ENCODE results near the gene ICE2. TPM values are rescaled to one million over a fixed set of nuclear protein-coding genes. Genes with fewer than 3 reads are reported as not detected.

The ICE2 gene
- total RNA-seq, 1 donor from 2014 or later = 22.9 TPM

DNA sequence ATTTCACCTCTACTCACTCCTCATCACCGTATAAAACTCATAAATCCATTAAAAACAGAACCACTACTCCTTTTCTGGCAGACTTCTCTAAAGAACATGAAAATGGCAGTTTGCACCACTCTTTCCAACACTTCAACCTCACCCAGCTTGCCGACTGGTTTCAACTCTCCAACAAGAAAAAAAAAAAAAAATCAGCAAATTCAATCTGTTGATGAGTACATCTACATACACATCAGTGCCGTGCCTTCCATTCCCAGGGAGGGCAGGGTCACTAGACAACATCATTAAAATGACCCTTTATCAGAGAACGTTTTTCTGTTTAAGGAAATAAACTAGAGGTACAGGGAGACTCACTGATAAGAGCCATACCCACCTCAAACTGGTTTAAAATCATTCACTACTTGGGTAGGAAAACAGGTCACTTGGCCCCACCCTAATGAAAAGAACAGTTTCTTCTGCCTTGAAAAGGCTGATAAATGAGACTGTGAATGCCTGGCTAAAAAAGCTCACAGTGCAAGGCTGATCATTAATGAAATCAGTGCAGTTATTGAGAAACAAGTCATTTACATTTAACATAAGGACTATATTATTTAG is 87.1 kb downstream of the ICE2 start:
- Histone ChIP-seq H3K36me3 (peaks cover 17% of the 10 kb centered on the region), H3K27me3 (ENCODE audit: low read depth) (no peaks in the 10 kb centered on the region), H3K9me3 (replicated peaks) (no peaks in the 10 kb centered on the region), H3K27ac (replicated peaks) (peak overlapping the region; percentile 99), H3K4me3 (peak overlapping the region; percentile 88), H3K4me1 (peaks cover 98% of the 10 kb centered on the region)
- intact Hi-C loops (cut with micrococcal nuclease) = no loop called here
- TF ChIP-seq, protein P1, sequence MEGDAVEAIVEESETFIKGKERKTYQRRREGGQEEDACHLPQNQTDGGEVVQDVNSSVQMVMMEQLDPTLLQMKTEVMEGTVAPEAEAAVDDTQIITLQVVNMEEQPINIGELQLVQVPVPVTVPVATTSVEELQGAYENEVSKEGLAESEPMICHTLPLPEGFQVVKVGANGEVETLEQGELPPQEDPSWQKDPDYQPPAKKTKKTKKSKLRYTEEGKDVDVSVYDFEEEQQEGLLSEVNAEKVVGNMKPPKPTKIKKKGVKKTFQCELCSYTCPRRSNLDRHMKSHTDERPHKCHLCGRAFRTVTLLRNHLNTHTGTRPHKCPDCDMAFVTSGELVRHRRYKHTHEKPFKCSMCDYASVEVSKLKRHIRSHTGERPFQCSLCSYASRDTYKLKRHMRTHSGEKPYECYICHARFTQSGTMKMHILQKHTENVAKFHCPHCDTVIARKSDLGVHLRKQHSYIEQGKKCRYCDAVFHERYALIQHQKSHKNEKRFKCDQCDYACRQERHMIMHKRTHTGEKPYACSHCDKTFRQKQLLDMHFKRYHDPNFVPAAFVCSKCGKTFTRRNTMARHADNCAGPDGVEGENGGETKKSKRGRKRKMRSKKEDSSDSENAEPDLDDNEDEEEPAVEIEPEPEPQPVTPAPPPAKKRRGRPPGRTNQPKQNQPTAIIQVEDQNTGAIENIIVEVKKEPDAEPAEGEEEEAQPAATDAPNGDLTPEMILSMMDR (IDR thresholded peaks at IDR 0.05; ENCODE audit: borderline replicate concordance) = no peak
- no peak for DNase-seq

DNA sequence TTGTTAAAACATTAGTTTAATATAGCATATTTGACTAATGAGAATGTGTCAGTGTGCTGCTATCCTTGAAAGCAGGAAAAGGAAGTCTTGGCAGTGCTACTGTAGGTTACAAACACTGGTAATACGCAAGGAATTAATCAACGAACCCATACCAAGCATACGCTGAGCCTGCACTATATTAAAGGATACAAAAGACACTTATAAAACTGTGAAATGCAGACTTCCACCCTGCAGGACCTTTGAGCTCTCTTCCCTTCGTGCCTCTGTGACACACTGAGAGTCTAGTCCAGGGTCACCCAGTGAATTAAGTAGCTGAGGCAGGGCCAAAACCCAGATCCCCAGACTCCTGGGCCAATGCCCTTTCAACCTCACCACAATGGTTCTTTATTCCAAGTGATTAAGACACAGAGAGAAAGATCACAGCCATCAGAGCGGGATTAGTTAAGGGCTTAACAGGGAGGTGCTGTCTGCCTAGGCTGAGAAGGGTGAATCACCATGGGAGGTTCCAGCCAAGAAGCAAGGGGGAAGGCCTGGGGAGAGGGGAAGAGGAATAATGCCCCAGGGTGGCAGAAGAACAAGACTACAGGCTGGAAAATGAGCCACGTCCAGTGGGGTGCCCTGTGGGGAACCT is 88.0 kb downstream of the ICE2 start:
- TF ChIP-seq, protein P1 (IDR thresholded peaks at IDR 0.05; ENCODE audit: borderline replicate concordance) = no peak
- Histone ChIP-seq H3K9me3 (replicated peaks) (no peaks in the 10 kb centered on the region), H3K4me3 (peak overlapping the region; percentile 88), H3K4me1 (peaks cover 98% of the 10 kb centered on the region), H3K36me3 (peaks cover 13% of the 10 kb centered on the region), H3K27ac (replicated peaks) (peak overlapping the region; percentile 99), H3K27me3 (ENCODE audit: low read depth) (no peaks in the 10 kb centered on the region)
- no peak for DNase-seq
- intact Hi-C loops (cut with micrococcal nuclease) = no loop called here

DNA sequence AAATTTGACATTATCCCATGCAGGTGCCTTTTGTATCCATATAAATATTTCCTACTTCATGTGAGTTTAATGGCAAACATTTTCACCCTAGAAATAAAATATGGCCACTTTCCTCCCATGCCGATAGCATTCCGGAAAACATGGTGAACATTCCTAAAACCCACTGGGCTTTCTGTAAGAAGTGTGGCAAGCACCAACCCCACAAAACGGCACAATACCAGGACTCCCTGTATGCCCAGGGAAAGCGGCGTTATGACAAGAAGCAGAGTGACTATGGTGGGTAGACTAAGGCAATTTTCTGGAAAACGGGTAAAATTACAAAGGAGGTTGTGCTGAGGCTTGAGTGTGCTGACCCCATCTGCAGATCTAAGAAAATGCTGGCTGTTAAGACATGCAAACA is 88.7 kb downstream of the ICE2 start:
- H3K36me3 ChIP-seq = peaks cover 14% of the 10 kb centered on the region
- peak overlapping the region; percentile 99 for H3K27ac ChIP-seq (replicated peaks)
- H3K4me1 ChIP-seq = peaks cover 98% of the 10 kb centered on the region
- DNase-seq = no peak
- TF ChIP-seq, protein P1 (IDR thresholded peaks at IDR 0.05; ENCODE audit: borderline replicate concordance) = no peak
- H3K9me3 ChIP-seq (replicated peaks) = no peaks in the 10 kb centered on the region
- H3K4me3 ChIP-seq = peak overlapping the region; percentile 88
- no peaks in the 10 kb centered on the region for H3K27me3 ChIP-seq (ENCODE audit: low read depth)
- intact Hi-C loops (cut with micrococcal nuclease) = no loop called here

DNA sequence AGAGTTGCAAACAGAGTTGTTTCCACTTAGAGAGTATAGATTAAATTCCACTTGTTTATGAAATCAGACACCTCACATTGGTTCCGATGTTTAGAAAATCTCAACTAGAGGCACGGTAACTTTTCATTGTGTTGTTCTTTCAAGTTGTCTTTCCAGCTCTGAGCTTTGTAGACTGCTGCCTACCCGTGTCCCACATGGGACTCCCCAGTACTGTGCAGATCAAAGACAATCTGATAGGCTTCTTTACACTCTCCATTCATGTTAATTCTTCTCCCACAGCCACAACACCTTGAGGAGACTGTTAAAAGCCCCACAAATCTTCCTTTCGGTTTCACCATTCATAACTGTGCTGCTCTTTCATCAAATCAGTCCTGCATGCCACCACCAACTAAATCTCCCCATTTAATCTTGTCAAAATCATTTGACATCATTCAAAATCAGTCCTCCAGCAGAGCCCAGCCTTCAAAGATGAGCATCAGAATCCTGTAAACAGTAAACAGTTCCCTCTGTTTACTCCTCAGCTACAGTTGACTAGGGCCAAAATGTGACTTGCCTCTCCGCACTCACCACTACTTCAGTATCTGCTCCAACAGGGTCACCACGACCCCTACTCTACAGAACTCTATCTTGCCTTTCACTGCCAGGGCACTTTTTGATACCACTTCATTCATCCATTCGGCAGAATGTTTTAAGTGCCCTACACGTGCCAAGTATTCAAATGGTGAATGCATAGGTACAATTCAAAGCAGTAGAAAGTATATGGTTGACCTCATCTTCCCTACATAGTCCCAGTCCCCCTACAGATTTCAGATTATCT is 89.5 kb downstream of the ICE2 start:
- TF ChIP-seq, protein P1 (IDR thresholded peaks at IDR 0.05; ENCODE audit: borderline replicate concordance) = no peak
- no peaks in the 10 kb centered on the region for H3K27me3 ChIP-seq (ENCODE audit: low read depth)
- peak overlapping the region; percentile 88 for H3K4me3 ChIP-seq
- H3K9me3 ChIP-seq (replicated peaks) = no peaks in the 10 kb centered on the region
- intact Hi-C loops (cut with micrococcal nuclease) = no loop called here
- no peak for DNase-seq
- peaks cover 12% of the 10 kb centered on the region for H3K36me3 ChIP-seq
- peak overlapping the region; percentile 99 for H3K27ac ChIP-seq (replicated peaks)
- peaks cover 98% of the 10 kb centered on the region for H3K4me1 ChIP-seq

DNA sequence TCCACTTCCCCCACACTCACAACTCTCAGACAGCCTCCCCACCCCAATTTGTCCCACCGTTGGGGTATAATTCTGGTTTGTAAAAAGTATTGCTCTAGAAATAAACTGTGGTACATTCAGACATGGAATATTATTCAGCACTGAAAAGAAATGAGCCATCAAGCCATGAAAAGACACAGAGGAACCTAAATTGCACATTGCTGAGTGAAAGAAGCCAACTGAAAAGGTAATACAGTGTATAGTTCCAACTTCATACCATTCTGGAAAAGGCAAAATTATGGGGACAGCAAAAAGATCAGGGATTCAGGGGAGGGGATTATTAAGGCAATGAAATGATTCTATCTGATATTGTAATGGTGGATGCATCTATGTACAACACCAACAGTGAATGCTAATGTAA is 91.6 kb downstream of the ICE2 start:
- H3K27me3 ChIP-seq (ENCODE audit: low read depth) = no peaks in the 10 kb centered on the region
- no peak overlapping the region for H3K4me3 ChIP-seq
- H3K4me1 ChIP-seq = peaks cover 98% of the 10 kb centered on the region
- no peak overlapping the region for H3K27ac ChIP-seq (replicated peaks)
- TF ChIP-seq, protein P1 (IDR thresholded peaks at IDR 0.05; ENCODE audit: borderline replicate concordance) = no peak
- no peak for DNase-seq
- peaks cover 31% of the 10 kb centered on the region for H3K36me3 ChIP-seq
- intact Hi-C loops (cut with micrococcal nuclease) = no loop called here
- no peaks in the 10 kb centered on the region for H3K9me3 ChIP-seq (replicated peaks)
